ENCODE results near the gene CACNA1E.

GRCh38 chr1:181746224-181746623 lies 262.9 kb downstream of the CACNA1E start:
- TF ChIP-seq POLR2A (IDR thresholded peaks at IDR 0.05; ENCODE audit: extremely low read depth, insufficient read length): no peak
- no peak for TF ChIP-seq CTCF (IDR thresholded peaks at IDR 0.05; ENCODE audit: low read depth, low read length)
- no peak for TF ChIP-seq MYC (IDR thresholded peaks at IDR 0.05; ENCODE audit: low read depth, low read length)
- TF ChIP-seq MAX (IDR thresholded peaks at IDR 0.05; ENCODE audit: low read depth, low read length): no peak
